Thymus (tissue), 11 donors: ENCODE measurements around the gene NPIPA3. TPM values are rescaled to one million over a fixed set of nuclear protein-coding genes. Genes with fewer than 3 reads are reported as not detected.
"Not testable (repeated sequence)": the region's sequence is repeated elsewhere in the genome, so short reads cannot be mapped to it uniquely, and the experiment has no call there.

Experiments
- DNase-seq, 9 donors: peaks; one replicate each; pipeline ENCODE4 v3.0.0-alpha.2; 2013; ENCODE audit warnings: low spot score in 9 of 9, low read depth in 6 of 9, missing footprints in 1 of 9
- H3K27ac ChIP-seq, 2 donors: one replicate each; pipeline ENCODE4 v1.5.1; 2013; ENCODE audit warnings: control low read depth in 1 of 2, low read depth in 1 of 2, low read length in 1 of 2, mild to moderate bottlenecking in 1 of 2, moderate library complexity in 1 of 2
- H3K27me3 ChIP-seq, 2 donors: one replicate each; pipeline ENCODE4 v1.5.1; 2013; ENCODE audit warnings: low read length in 1 of 2; ENCODE audit not compliant: control insufficient read depth in 2 of 2, insufficient read depth in 1 of 2
- H3K36me3 ChIP-seq, 2 donors: one replicate each; pipeline ENCODE4 v1.5.1; 2013; ENCODE audit warnings: low read length in 1 of 2, mild to moderate bottlenecking in 1 of 2, moderate library complexity in 1 of 2; ENCODE audit not compliant: control insufficient read depth in 2 of 2, insufficient read depth in 2 of 2
- H3K4me1 ChIP-seq, 2 donors: one replicate each; pipeline ENCODE4 v1.5.1; 2013; ENCODE audit warnings: low read length in 2 of 2; ENCODE audit not compliant: control insufficient read depth in 2 of 2, insufficient read depth in 2 of 2
- H3K4me3 ChIP-seq, 2 donors: one replicate each; pipeline ENCODE4 v1.5.1; 2013; ENCODE audit warnings: low read length in 2 of 2, control low read depth in 1 of 2, mild to moderate bottlenecking in 1 of 2
- H3K9me3 ChIP-seq, 2 donors: one replicate each; pipeline ENCODE4 v1.5.1; 2013; ENCODE audit warnings: low read length in 1 of 2, mild to moderate bottlenecking in 1 of 2; ENCODE audit not compliant: control insufficient read depth in 2 of 2, insufficient read depth in 1 of 2
- WGBS: extraction: QIAGEN DNeasy Blood & Tissue Kit; methylation state at CpG from one replicate; pipeline ENCODE4 v1.1.7; 2013; 5-methylcytosine and 5-hydroxymethylcytosine counted together
- polyA plus RNA-seq: library from polyadenylated mRNA; stranded (reverse); fragments of 200-250 nt; gene quantifications from one replicate; pipeline ENCODE4 v1.2.3, GENCODE V29; 2013
- total RNA-seq: library from RNA; stranded (reverse); fragments of 120-200 nt; gene quantifications from one replicate; pipeline ENCODE4 v1.2.4, GENCODE V29; 2013
- donor health status: healthy.

Gene NPIPA3
- total and polyA plus RNA-seq, 2 donors, result 0.09 to 0.39 TPM

DNA sequence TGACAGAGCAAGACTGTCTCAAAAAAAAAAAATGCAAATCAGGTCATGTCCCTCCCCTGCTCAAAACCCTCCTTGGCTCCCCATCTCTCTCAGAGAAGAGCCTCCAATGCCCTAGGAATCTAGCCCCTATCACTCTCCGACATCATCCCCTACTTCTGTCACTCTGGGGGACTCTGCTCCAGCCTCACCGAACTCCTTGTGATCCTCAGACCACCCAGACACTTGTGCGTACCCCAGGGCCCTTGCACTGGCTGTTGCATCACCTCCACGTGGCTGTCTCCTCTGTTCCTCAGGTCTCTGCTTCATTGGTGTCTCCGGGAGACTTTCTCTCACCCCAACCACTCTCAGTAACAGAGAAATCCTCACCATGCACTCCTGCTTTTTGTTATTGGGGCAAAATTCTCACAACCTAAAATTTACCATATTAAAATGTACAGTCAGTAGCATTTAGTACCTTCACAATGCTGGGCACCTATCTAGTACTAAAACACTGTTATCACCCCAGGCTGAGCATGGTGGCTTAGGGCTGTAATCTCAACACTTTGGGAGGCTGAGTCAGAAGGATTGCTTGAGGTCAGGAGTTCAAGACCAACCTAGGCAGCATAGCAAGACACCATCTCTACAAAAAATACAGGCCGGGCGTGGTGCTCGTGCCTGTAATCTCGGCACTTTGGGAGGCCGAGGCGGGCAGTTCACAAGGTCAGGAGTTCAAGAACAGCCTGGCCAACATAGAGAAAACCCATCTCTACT lies 24.3 kb upstream of the NPIPA3 start:
- H3K4me1 ChIP-seq, result no peaks in the 10 kb centered on the region
- 88% methylated on average over 11 of the region's 11 CpGs for WGBS
- no peak for DNase-seq

DNA sequence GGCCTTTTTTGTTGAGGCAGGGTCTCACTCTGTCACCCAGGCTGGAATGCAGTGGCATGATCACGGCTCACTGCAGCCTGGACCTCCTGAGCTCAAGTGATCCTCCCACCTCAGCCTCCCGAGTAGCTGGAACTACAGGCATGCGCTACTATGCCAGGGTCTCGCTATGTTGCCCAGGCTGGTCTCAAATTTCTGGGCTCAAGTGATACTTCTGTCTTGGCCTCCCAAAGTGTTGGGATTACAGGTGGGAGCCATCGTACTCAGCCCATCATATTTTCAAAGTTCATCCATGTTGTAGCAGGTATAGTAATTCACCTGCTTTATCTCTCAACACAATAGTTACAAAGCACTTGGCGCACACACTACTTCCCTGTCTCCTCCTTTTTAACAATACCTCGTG lies 22.8 kb upstream of the NPIPA3 start:
- H3K36me3 ChIP-seq, result not testable (repeated sequence)
- 94% methylated on average over 7 of the region's 7 CpGs for WGBS

More for the DNA sequence above, 24.3 kb upstream of the NPIPA3 start:
- H3K4me3 ChIP-seq, result no peak overlapping the region
- H3K36me3 ChIP-seq, result no peaks in the 10 kb centered on the region
- H3K9me3 ChIP-seq, result no peaks in the 10 kb centered on the region
- no peaks in the 10 kb centered on the region for H3K27me3 ChIP-seq
- H3K27ac ChIP-seq, result no peak overlapping the region

DNA sequence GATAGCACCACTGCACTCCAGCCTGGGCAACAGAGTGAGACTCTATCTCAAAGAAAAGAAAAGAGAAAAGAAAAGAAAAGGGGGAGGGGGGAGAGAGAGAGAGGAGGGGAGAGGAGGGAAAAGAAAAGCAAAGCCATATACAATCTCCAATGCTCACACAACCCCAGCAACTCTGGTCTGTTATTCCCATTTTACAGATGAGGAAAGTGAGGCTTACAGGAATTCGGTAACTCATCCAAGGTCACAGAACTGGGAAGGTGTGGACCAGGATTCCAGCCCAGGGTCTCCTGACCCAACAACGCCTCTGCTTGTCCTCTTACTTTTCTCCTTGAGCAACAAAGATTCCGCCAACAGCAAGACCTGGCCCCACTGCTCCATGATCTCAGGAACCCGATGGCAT lies 22.1 kb upstream of the NPIPA3 start:
- DNase-seq, result no peak

More for the DNA sequence above, 22.8 kb upstream of the NPIPA3 start:
- not testable (repeated sequence) for H3K27ac ChIP-seq, DNase-seq, H3K4me3 ChIP-seq, H3K4me1 ChIP-seq, H3K27me3 ChIP-seq, H3K9me3 ChIP-seq

DNA sequence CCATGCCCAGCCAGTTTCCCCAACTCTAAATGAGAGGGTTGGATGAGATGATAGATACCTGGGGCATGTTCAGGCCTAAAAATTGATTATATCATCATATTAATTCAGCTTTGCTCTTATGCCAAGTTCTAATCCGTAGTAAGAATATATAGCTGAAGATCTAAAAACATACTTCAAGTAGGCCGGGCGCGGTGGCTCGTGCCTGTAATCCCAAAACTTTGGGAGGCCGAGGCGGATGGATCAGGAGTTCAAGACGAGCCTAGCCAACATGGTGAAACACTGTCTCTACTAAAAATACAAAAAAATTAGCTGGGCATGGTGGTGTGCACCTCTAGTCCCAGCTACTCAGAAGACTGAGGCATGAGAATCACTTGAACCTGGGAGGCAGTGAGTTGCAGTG lies 21.1 kb upstream of the NPIPA3 start:
- Histone ChIP-seq H3K27me3 (no peaks in the 10 kb centered on the region), H3K27ac (no peak overlapping the region), H3K4me3 (no peak overlapping the region), H3K9me3 (no peaks in the 10 kb centered on the region), H3K4me1 (no peaks in the 10 kb centered on the region), H3K36me3 (no peaks in the 10 kb centered on the region)
- no peak for DNase-seq
- 98% methylated on average over 8 of the region's 8 CpGs for WGBS

More for the DNA sequence above, 22.1 kb upstream of the NPIPA3 start:
- 99% methylated on average over 4 of the region's 4 CpGs for WGBS
- Histone ChIP-seq H3K4me3 (no peak overlapping the region), H3K27ac (no peak overlapping the region), H3K4me1 (no peaks in the 10 kb centered on the region), H3K9me3 (no peaks in the 10 kb centered on the region), H3K27me3 (no peaks in the 10 kb centered on the region), H3K36me3 (no peaks in the 10 kb centered on the region)

DNA sequence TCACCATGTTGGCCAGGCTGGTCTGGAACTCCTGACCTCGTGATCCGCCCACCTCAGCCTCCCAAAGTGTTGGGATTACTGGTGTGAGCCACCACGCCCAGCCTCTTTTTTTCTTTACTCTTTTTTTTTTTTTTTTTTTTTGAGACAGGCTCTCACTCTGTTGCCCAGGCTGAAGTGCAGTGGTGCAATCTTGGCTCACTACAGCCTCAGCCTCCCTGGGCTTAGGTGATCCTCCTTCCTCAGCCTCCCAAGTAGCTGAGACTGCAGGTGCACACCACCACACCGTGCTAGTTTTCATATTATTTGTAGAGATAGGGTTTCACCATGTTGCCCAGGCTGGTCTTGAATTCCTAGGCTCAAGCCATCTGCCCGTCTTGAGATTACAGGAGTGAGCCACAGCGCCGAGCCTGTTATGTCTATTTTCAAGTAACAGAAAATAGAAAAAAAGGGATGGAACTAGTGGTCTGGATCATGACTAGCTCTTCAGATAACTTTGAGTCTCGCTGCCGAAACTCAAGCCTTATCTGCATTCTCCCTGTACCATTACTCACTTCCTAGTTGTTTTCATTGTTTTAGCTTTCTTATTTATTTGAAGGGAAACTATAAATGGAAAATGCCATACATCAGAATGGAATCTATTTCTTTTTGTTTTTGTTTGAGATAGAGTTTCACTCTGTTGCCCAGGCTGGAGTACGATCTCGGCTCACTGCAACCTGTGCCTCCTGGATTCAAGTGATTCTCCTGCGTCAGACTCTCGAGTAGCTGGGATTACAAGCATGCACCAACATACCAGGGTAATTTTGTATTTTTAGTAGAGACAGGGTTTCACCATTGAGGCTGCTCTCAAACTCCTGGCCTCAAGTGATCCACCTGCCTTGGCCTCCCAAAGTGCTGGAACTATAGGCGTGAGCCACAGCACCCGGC lies 17.1 kb upstream of the NPIPA3 start:
- DNase-seq, H3K4me3 ChIP-seq, H3K36me3 ChIP-seq, H3K27ac ChIP-seq, H3K4me1 ChIP-seq, H3K9me3 ChIP-seq, H3K27me3 ChIP-seq: not testable (repeated sequence)
- WGBS, result 91% methylated on average over 15 of the region's 15 CpGs

DNA sequence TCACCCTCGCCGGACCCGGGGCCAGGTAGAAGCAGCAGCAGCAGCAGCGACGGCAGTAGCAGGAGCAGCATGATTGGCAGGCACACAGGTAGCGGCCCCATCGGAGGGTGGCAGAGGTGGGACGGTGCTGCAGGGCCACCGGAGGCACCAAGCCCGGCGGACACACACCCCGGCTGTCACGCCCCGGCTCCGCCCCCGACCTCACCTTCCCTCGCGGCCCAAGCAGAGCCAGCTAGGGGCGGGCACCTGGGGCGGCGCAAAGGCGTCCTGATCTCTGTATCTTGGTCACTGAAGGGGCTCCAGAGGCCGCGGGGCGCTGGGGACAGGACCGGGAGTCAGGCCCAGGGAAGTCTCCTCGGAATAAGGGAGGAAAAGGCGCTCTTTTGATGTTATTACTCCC lies 9.1 kb upstream of the NPIPA3 start, which contains the start of gene PLA2G10:
TSS of gene PLA2G10 (minus strand) at position 180 of the 400 bp plus-strand sequence. CDS start at position 101, 79 bp downstream.
- no CpG with 5 or more reads among the region's 28 CpGs for WGBS

DNA sequence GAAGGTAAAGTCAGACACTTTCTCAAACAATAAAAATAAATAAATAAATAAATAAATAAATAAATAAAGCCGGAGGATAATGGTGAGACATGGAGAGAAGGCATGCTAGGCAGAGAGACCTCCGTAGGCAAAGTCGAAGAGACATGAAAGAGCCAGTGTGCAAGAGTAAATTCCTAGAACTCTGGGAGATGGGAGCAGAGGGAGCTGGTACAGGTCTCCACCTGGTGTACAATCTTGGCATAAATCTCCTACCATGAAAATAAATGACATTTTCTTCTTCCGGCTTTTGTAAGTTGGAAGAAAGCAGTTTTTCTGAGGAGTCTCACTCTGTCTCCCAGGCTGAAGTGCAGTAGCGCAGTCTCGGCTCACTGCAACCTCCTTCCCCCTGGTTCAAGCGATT lies 1.4 kb upstream of the NPIPA3 start:
- not testable (repeated sequence) for H3K9me3 ChIP-seq, DNase-seq, H3K4me3 ChIP-seq, H3K27me3 ChIP-seq, H3K36me3 ChIP-seq, H3K4me1 ChIP-seq, H3K27ac ChIP-seq
- 86% methylated on average over 2 of the region's 7 CpGs for WGBS

More for the DNA sequence above, 9.1 kb upstream of the NPIPA3 start, which contains the start of gene PLA2G10:
- H3K36me3 ChIP-seq, H3K27me3 ChIP-seq, DNase-seq, H3K4me3 ChIP-seq, H3K9me3 ChIP-seq, H3K4me1 ChIP-seq, H3K27ac ChIP-seq: not testable (repeated sequence)

DNA sequence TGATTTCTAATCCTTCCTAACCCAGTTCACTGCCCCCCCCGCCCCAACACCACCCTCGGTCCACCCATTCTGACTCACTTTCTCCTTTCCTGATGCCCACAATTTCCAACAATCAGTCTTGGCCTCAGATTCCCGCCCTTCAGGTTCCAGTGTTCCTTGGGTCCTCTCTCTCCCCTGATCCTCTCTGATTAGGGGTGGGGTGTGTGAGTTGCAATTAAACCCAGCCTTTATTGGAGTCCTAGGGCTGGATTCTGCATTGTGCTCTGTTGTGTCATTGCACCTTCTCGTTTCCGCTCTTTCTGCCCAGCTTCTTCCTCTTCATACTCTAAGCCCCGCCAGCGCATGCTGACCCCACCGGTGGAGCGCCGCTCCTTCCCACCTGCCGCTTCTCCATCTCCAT lies 539 bp upstream of the NPIPA3 start:
- not testable (repeated sequence) for H3K27me3 ChIP-seq, H3K4me3 ChIP-seq, H3K27ac ChIP-seq, H3K9me3 ChIP-seq, H3K4me1 ChIP-seq, DNase-seq, H3K36me3 ChIP-seq
- no CpG with 5 or more reads among the region's 11 CpGs for WGBS

DNA sequence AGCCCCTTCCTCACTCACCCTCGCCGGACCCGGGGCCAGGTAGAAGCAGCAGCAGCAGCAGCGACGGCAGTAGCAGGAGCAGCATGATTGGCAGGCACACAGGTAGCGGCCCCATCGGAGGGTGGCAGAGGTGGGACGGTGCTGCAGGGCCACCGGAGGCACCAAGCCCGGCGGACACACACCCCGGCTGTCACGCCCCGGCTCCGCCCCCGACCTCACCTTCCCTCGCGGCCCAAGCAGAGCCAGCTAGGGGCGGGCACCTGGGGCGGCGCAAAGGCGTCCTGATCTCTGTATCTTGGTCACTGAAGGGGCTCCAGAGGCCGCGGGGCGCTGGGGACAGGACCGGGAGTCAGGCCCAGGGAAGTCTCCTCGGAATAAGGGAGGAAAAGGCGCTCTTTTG lies 30.0 kb downstream of the NPIPA3 start:
- not testable (repeated sequence) for DNase-seq, H3K27ac ChIP-seq, H3K9me3 ChIP-seq, H3K4me1 ChIP-seq, H3K4me3 ChIP-seq, H3K36me3 ChIP-seq, H3K27me3 ChIP-seq
- WGBS, result no CpG with 5 or more reads among the region's 28 CpGs
